ENCODE measurements around the gene FGD3. TPM values are rescaled to one million over a fixed set of nuclear protein-coding genes. Genes with fewer than 3 reads are reported as not detected.

Gene FGD3
- total RNA-seq, 4 donors from 2014 or later: 1.7 to 4.2 (median 3.3) TPM

DNA sequence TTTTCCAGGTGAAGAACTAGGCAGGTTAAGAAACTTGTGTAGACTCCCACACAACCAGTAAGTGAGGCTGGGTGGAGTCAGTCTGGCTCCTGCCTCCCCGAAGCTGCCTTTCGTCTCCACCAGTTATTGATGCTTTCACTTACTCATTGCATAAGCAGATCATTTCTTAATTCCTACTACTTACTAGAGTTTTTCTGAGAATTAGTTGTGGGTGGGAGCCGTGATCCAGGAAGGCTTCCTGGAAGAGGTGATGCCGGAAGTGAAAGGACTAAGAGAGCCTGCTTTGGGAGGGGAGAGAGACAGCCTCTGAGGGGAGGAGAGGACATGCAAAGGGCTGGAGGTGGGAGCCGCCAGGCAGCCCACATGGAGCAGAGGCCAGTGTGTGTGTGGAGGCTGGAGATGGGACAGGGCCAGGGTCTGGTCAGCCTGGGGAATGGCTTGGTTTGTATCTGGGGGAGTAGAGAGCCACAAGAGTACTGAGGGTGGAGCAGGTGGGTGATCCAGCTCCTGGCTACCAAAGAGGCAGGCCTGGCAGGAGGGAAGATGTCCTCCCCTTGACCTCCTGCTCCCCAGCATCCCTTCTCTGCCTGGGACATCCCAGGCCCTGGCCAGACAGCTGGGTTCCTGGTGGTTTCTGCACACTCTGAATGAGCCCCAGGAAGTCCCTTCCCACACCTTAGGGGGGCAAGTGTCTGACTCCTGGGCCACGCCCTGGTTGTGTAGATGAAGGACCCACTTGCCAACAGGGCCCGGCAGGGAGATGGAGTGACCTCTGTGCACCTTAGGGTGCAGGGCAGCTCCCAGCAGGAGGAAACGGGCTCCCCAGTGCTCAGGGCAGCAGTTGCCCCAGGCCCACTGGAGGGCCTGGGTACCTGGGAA, 136.5 kb downstream of the FGD3 start:
- TF ChIP-seq POLR2AphosphoS5 (IDR thresholded peaks at IDR 0.05) (no peak), POLR2A (IDR thresholded peaks at IDR 0.05) (no peak), EP300 (IDR thresholded peaks at IDR 0.05) (no peak)
- TF ChIP-seq, protein P1, sequence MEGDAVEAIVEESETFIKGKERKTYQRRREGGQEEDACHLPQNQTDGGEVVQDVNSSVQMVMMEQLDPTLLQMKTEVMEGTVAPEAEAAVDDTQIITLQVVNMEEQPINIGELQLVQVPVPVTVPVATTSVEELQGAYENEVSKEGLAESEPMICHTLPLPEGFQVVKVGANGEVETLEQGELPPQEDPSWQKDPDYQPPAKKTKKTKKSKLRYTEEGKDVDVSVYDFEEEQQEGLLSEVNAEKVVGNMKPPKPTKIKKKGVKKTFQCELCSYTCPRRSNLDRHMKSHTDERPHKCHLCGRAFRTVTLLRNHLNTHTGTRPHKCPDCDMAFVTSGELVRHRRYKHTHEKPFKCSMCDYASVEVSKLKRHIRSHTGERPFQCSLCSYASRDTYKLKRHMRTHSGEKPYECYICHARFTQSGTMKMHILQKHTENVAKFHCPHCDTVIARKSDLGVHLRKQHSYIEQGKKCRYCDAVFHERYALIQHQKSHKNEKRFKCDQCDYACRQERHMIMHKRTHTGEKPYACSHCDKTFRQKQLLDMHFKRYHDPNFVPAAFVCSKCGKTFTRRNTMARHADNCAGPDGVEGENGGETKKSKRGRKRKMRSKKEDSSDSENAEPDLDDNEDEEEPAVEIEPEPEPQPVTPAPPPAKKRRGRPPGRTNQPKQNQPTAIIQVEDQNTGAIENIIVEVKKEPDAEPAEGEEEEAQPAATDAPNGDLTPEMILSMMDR (IDR thresholded peaks at IDR 0.05): no peak
- ATAC-seq: no peak
- Histone ChIP-seq H3K27ac (no peak overlapping the region), H3K4me1 (no peaks in the 10 kb centered on the region), H3K27me3 (no peaks in the 10 kb centered on the region), H3K9me3 (no peaks in the 10 kb centered on the region), H3K4me3 (no peak overlapping the region), H3K36me3 (no peaks in the 10 kb centered on the region)
- 70 to 83% methylated on average over 2 to 4 of the region's 8 CpGs for WGBS, 2 donors (ENCODE audit: low coverage in 1 of 2)

DNA sequence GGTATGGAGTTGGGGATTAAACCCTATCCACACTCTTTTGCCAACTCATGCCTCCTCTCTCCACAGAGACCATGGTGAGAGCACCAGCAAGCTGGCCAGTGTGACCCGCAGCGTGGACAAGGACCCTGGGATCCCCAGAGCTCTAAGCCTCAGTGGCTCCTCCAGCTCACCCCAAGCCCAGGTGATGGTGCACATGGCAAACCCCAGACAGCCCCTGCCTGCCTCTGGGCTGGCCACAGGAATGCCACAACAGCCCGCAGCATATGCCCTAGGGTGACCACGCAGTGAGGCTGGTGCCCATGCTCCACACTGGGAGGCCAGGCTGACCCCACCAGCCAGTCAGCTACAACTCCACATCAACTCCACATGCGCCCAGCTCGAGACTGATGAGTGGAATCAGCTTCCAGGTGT, 137.2 kb downstream of the FGD3 start:
- WGBS, 2 donors (ENCODE audit: low coverage in 1 of 2): no CpG with 5 or more reads among the region's 6 CpGs
- H3K4me1 ChIP-seq: no peaks in the 10 kb centered on the region
- H3K9me3 ChIP-seq: no peaks in the 10 kb centered on the region
- ATAC-seq: no peak
- H3K27me3 ChIP-seq: no peaks in the 10 kb centered on the region
- no peaks in the 10 kb centered on the region for H3K36me3 ChIP-seq
- TF ChIP-seq EP300 (IDR thresholded peaks at IDR 0.05) (no peak), POLR2A (IDR thresholded peaks at IDR 0.05) (no peak), POLR2AphosphoS5 (IDR thresholded peaks at IDR 0.05) (no peak)
- TF ChIP-seq, protein P1 (IDR thresholded peaks at IDR 0.05): no peak
- no peak overlapping the region for H3K4me3 ChIP-seq
- H3K27ac ChIP-seq: no peak overlapping the region

DNA sequence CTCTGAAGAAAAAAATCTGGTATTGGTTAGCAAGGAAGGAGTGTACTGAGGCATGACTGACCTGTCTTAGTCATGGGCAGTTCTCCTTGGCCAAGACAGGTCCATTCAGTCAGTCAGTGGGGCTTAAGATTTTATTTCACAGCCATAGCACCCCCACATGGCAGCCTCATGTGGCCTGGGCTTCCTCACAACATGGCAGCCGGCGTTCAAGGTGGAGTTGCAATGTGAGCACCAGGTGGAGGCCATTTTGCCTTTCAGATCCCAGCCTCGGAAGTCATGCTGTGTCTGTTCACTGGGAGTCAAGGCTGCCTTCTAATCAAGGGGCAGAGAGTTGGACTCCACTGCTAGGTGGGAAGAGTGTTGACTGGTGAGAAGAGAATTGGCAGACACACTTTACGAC, 138.4 kb downstream of the FGD3 start:
- no peak overlapping the region for H3K27ac ChIP-seq
- no peaks in the 10 kb centered on the region for H3K36me3 ChIP-seq
- H3K27me3 ChIP-seq: no peaks in the 10 kb centered on the region
- H3K9me3 ChIP-seq: no peaks in the 10 kb centered on the region
- H3K4me1 ChIP-seq: no peaks in the 10 kb centered on the region
- WGBS, 2 donors (ENCODE audit: low coverage in 1 of 2): 100% methylated on average over 2 to 3 of the region's 4 CpGs
- TF ChIP-seq, protein P1 (IDR thresholded peaks at IDR 0.05): no peak
- TF ChIP-seq EP300 (IDR thresholded peaks at IDR 0.05): no peak
- H3K4me3 ChIP-seq: no peak overlapping the region
- ATAC-seq: no peak

Other genes with a start within 250 kb of the FGD3 start
- gene BICD2, start 182.7 kb upstream of the FGD3 start, total RNA-seq: 10 to 100 TPM; 42.3 to 75.3 (median 51.8) TPM
- gene ZNF484, start 69.5 kb upstream of the FGD3 start, total RNA-seq: 10 to 100 TPM in 3 of 4 donors, 1 to 10 TPM in 1; 10.0 to 14.3 (median 13.1) TPM
- gene SUSD3, start 111.2 kb downstream of the FGD3 start, total RNA-seq: 1 to 10 TPM in 3 of 4 donors, not detected in 1; 1.5 to 4.7 (median 2.1) TPM
- gene CARD19, start 148.7 kb downstream of the FGD3 start, total RNA-seq: 10 to 100 TPM; 78.5 to 82.2 (median 80.1) TPM
- 10 to 100 TPM; 58.8 to 81.6 (median 75.2) TPM for gene NINJ1, start 186.7 kb downstream of the FGD3 start, total RNA-seq
- 100 to 1,000 TPM in 1 of 4 donors, 10 to 100 TPM in 3; 26.8 to 104 (median 48.6) TPM for gene WNK2, start 236.6 kb downstream of the FGD3 start, total RNA-seq